NCI-H524 (cell line): ENCODE results near the gene AQP9.

Experiments used
- DNase-seq, 2 experiments: peaks; one replicate each; lab custom pipeline; 2025; lab: John Stamatoyannopoulos, UW

AQP9 gene

DNA sequence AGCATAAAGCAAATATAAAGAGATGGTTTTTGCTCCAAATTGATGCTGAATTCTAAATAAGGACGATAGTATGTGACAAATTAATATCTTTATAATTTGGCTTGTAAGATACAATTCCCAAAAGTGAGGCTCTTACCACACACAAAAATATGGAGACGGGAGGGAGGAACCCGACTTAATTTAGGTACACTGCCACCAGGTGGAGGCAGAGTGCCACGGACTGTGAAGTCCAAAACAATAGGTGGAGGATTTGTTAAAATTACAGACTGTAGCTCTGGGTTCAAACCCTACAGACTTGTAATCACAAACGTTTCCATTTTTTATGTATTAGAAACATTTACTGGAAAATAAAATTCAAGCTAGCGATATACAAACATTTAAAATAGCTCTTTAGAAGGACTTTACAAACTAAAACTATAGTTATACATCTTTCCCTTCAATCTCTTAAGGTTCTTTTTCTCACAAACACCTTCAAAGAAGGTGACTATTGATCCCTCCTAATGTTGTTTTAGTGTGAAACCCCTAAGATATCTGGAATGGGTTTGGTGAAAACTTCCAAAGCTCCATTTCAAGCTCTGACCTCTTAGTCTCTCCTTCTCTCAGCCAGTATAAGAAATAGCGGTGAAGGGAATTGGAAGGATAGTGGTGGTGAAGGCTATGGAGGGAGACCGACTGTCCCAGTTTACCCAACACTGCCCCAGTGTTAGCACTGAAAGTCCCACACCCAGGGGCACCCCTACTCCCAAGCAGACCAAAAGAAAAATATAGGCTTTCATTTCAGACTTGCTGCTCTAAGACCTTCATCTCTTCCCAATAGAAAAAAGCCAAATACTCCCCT lies 89.7 kb downstream of the AQP9 start:
- DNase-seq, result peak; percentile 63 to 92

DNA sequence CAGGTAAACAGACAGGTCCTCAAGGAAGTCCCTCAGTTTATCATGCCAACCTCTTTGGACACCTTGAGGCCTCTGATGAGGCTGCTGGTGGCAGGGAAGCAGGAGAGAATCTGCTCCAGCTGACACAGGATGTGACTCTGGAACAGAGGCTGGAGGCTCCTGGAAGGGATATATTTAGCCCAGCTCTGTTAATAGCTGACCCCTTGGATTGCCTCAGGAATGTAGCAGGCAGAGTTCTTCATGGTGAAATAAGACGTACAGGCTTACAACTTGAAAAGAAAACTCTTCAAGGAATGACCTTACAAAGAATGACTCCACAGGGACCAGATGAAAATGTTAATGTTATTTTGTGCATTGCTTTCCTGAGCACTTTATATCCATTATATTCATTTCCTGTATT lies 90.5 kb downstream of the AQP9 start:
- peak in 1 of 2 experiments; percentile 22 for DNase-seq

DNA sequence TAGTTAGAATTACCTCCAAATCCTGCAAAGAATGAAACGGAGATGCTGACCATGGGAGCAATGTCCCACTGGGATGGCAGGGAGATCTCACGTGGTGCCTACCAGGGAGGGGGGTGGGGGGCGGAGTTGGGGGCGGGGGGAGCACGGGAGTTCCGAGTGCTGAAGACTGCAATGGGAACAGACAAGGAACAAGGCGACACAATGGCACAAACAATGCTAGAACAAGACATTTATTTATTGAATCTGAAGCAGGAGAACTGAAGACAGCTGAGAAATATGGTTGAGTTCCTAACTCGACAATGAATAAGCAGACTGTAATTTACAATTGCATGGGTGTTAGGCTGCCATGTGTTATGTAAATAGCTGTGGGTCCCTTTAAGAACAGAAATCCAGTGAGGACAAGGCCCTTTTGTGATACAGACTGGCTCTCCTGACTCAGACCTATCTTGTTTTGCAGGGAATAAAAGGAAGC lies 91.2 kb downstream of the AQP9 start:
- DNase-seq, result peak in 1 of 2 experiments; percentile 23

DNA sequence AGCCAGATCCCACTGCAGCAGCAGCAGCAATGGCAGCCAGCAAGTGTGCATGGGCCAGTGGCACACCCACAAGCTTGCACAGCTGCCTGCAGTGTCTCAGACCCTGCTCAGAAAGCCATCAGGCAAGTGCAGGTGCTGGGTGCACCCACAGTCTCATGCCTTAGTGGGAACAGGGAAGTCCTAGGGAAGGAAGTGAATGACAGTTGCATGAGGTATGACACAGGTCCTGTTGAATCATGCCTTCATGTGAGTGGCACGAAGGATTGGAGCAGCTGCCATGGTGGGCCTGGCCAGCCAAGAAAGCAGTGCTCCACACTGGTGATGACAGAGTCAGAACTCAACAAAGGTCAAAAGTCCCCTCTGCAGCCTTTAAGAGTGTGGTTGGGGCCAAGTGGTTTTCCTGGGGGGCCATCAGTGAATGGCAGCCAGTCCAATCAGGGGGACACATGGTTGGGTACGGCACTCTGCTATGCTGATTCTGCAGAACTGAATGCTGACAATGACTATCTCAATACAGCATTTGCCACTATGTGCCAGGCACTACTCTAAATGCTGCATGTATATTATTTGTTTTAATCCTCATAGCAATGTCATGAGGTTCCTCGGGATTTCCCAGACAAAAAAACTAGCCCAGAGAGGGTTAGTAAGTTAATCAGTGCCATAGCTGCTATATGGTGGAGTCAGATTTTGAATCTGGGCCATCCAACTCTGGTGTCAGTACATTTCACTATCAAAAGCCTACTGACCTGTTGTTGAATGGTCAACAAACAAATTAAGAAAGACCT lies 94.3 kb downstream of the AQP9 start:
- DNase-seq, result no peak

DNA sequence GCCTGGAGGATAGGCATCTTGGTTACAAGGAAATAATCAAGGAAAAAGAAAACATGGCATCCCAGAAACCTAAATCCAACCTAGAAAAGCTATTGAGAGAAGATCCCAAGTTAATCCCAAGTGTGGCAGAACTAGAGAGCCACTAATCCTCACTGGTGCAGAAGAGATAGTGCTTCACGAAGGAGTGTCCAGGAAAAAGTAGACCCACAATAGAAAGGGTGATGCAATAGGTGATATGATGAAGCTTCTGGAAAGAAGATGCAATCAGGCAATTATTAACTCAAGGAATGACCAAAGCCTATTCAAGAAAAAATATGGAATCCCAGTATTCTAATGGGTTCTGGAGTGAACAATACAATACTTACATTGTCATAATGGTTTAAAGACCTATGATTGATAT lies 95.2 kb downstream of the AQP9 start:
- DNase-seq, result no peak
